GM23338 (cell line): Measurements from ENCODE around the gene ZNF142. TPM values are rescaled to one million over a fixed set of nuclear protein-coding genes. Genes with fewer than 3 reads are reported as not detected.

Experiments
- ATAC-seq: fragments of 200-7000 bp; cut with Tn5 transposase; 3 replicates; pipeline ENCODE4 v1.9.1; 2020
- DNase-seq: peaks from one replicate; pipeline ENCODE4 v3.0.0-alpha.2; 2015; ENCODE audit warnings: low spot score
- H2AFZ ChIP-seq: fragments of 200-600 bp; sonication (generic); 2 replicates; pipeline ENCODE4 v1.8.0; 2016; ENCODE audit warnings: antibody characterized with exemption, mild to moderate bottlenecking, moderate library complexity
- H3F3A ChIP-seq: fragments of 200-600 bp; sonication (generic); replicated peaks from 2 replicates; pipeline ENCODE4 v1.8.0; 2017; ENCODE audit warnings: antibody characterized with exemption, mixed run types, low read depth
- H3K27ac ChIP-seq: fragments of 200-600 bp; sonication (generic); 2 replicates; pipeline ENCODE4 v1.6.1; 2016; ENCODE audit warnings: low read depth
- H3K27me3 ChIP-seq: fragments of 200-600 bp; sonication (generic); 2 replicates; pipeline ENCODE4 v1.8.0; 2016; ENCODE audit warnings: mild to moderate bottlenecking, mixed run types, moderate library complexity; ENCODE audit not compliant: insufficient read depth
- H3K36me3 ChIP-seq: fragments of 200-600 bp; sonication (generic); 2 replicates; pipeline ENCODE4 v1.8.0; 2016; ENCODE audit warnings: mild to moderate bottlenecking; ENCODE audit not compliant: insufficient read depth
- H3K4me1 ChIP-seq: fragments of 200-600 bp; sonication (generic); 2 replicates; pipeline ENCODE4 v1.8.0; 2016; ENCODE audit warnings: mild to moderate bottlenecking, moderate library complexity; ENCODE audit not compliant: insufficient read depth
- H3K4me2 ChIP-seq: fragments of 200-600 bp; sonication (generic); 2 replicates; pipeline ENCODE4 v1.7.1; 2017; ENCODE audit warnings: mixed run types
- H3K4me3 ChIP-seq: fragments of 200-600 bp; sonication (generic); 2 replicates; pipeline ENCODE4 v1.6.1; 2016; ENCODE audit warnings: mixed run types
- H3K79me2 ChIP-seq: fragments of 200-600 bp; sonication (generic); replicated peaks from 2 replicates; pipeline ENCODE4 v1.8.0; 2017; ENCODE audit warnings: mild to moderate bottlenecking; ENCODE audit not compliant: insufficient read depth
- H3K9me2 ChIP-seq: fragments of 200-600 bp; sonication (generic); 2 replicates; pipeline ENCODE4 v1.8.0; 2017; ENCODE audit not compliant: insufficient read depth
- H4K20me1 ChIP-seq: fragments of 200-600 bp; sonication (generic); replicated peaks from 2 replicates; pipeline ENCODE4 v1.8.0; 2017; ENCODE audit warnings: mild to moderate bottlenecking; ENCODE audit not compliant: insufficient read depth
- H3K27ac Mint-ChIP-seq: 2 replicates; pipeline ENCODE4 v1.8.0; 2020; ENCODE audit warnings: inconsistent platforms, mild to moderate bottlenecking, moderate library complexity, mixed read lengths
- H3K27me3 Mint-ChIP-seq: 3 replicates; pipeline ENCODE4 v1.8.0; 2022; ENCODE audit warnings: low read depth, mild to moderate bottlenecking, moderate library complexity, mixed read lengths, inconsistent platforms; ENCODE audit not compliant: insufficient read depth, poor library complexity
- H3K36me3 Mint-ChIP-seq: 3 replicates; pipeline ENCODE4 v1.8.0; 2021; ENCODE audit warnings: low read depth, mild to moderate bottlenecking, inconsistent platforms, moderate library complexity, mixed read lengths
- H3K4me1 Mint-ChIP-seq: 3 replicates; pipeline ENCODE4 v1.8.0; 2020; ENCODE audit warnings: mild to moderate bottlenecking, inconsistent platforms, mixed read lengths
- H3K4me3 Mint-ChIP-seq: 3 replicates; pipeline ENCODE4 v1.8.0; 2021; ENCODE audit warnings: moderate library complexity, mild to moderate bottlenecking, inconsistent platforms, mixed read lengths
- H3K9me3 Mint-ChIP-seq: 3 replicates; pipeline ENCODE4 v1.8.0; 2020; ENCODE audit warnings: moderate library complexity, mild to moderate bottlenecking, inconsistent platforms, mixed read lengths
- CREB1 ChIP-seq: fragments of 250-450 bp; sonication (Bioruptor Pico); IDR thresholded peaks from 2 replicates; pipeline ENCODE4 v1.5.0; 2020; ENCODE audit warnings: low read depth, mild to moderate bottlenecking, moderate library complexity
- CTCF ChIP-seq, 2 experiments: fragments of 200-600 bp in 1 of 2; sonication (generic) in 1 of 2; conservative IDR thresholded peaks; 2 replicates each; pipeline versions ENCODE4 v1.5.1 to v1.6.1; 2016 to 2017; ENCODE audit warnings: antibody characterized with exemption in 2 of 2, low read depth in 2 of 2, mild to moderate bottlenecking in 2 of 2, moderate library complexity in 1 of 2
- ETS1 ChIP-seq: IDR thresholded peaks from 2 replicates; pipeline ENCODE4 v1.6.1; 2016; ENCODE audit warnings: antibody characterized with exemption
- EZH2 ChIP-seq: fragments of 200-600 bp; sonication (generic); IDR thresholded peaks from one replicate; pipeline ENCODE4 v1.8.0; 2017; ENCODE audit warnings: antibody characterized with exemption, mild to moderate bottlenecking, low read depth; ENCODE audit not compliant: unreplicated experiment
- EZH2phosphoT487 ChIP-seq: fragments of 200-600 bp; sonication (generic); IDR thresholded peaks from one replicate; pipeline ENCODE4 v1.8.1; 2018; ENCODE audit warnings: antibody characterized with exemption; ENCODE audit not compliant: unreplicated experiment
- JUNB ChIP-seq: IDR thresholded peaks from one replicate; pipeline ENCODE4 v1.6.1; 2016; ENCODE audit warnings: antibody characterized with exemption; ENCODE audit not compliant: unreplicated experiment
- NANOG ChIP-seq: IDR thresholded peaks from 2 replicates; pipeline ENCODE4 v1.6.1; 2016; ENCODE audit warnings: antibody characterized with exemption, borderline replicate concordance
- POLR2AphosphoS5 ChIP-seq: IDR thresholded peaks from 2 replicates; pipeline ENCODE4 v1.6.1; 2016; ENCODE audit warnings: antibody characterized with exemption, low read depth
- REST ChIP-seq: IDR thresholded peaks from one replicate; pipeline ENCODE4 v1.6.1; 2018; ENCODE audit warnings: antibody characterized with exemption; ENCODE audit not compliant: unreplicated experiment
- STAT1 ChIP-seq: IDR thresholded peaks from one replicate; pipeline ENCODE4 v1.6.1; 2016; ENCODE audit warnings: antibody characterized with exemption; ENCODE audit not compliant: unreplicated experiment
- ZNF114 ChIP-seq: fragments of 250-450 bp; sonication (Bioruptor Pico); IDR thresholded peaks from 2 replicates; pipeline ENCODE4 v1.5.0; 2020; ENCODE audit warnings: mild to moderate bottlenecking, moderate library complexity
- ZNF331 ChIP-seq: fragments of 250-450 bp; sonication (Bioruptor Pico); IDR thresholded peaks from 2 replicates; pipeline ENCODE4 v1.5.0; 2020; ENCODE audit warnings: low read depth, mild to moderate bottlenecking, moderate library complexity
- ZNF462 ChIP-seq: fragments of 250-450 bp; sonication (Bioruptor Pico); IDR thresholded peaks from 2 replicates; pipeline ENCODE4 v1.5.0; 2020; ENCODE audit warnings: mild to moderate bottlenecking, moderate library complexity
- polyA plus RNA-seq: library from polyadenylated mRNA; unstranded; fragments of >200 nt; fragmentation: Nextera tagmentation; extraction: Ambion mirVana; gene quantifications from 2 replicates; pipeline ENCODE4 v1.2.1, GENCODE V29; 2016
- total RNA-seq: library from RNA; depleted of rRNA; stranded (reverse); fragments of >200 nt; shearing (Covaris generic); gene quantifications from 2 replicates; pipeline ENCODE4 v1.2.3, GENCODE V29; 2014

The ZNF142 gene
- total and polyA plus RNA-seq, 2 experiments from 2014 or later, result 14.9 to 32.8 TPM

- TF ChIP-seq ETS1, result no peak
- TF ChIP-seq POLR2AphosphoS5, result no peak
- TF ChIP-seq NANOG, result no peak
- no peak for TF ChIP-seq STAT1
- TF ChIP-seq EZH2phosphoT487, result no peak
- TF ChIP-seq JUNB, result no peak
- TF ChIP-seq ZNF331 (CRISPR knock-in tag), result no peak
- TF ChIP-seq CREB1, result no peak
- TF ChIP-seq ZNF114 (CRISPR knock-in tag), result no peak
Observed at GRCh38 chr2:218680061-218680460, 20.6 kb upstream of the ZNF142 start (continued).

GRCh38 chr2:218679119-218679518 is 19.7 kb upstream of the ZNF142 start:
- Histone ChIP-seq H3F3A (no peaks in the 10 kb centered on the region), H3K27ac (no peak overlapping the region), H4K20me1 (no peaks in the 10 kb centered on the region), H3K9me2 (no peaks in the 10 kb centered on the region), H3K36me3 (peaks cover 19% of the 10 kb centered on the region; the same call in 1 of the 2 replicates), H3K4me3 (no peak overlapping the region), H3K27me3 (no peaks in the 10 kb centered on the region), H2AFZ (no peak overlapping the region), H3K4me1 (no peaks in the 10 kb centered on the region), H3K79me2 (no peaks in the 10 kb centered on the region), H3K4me2 (no peak overlapping the region)
- ATAC-seq (no peak), DNase-seq (no peak)
- no peaks in the 10 kb centered on the region for H3K27me3 Mint-ChIP-seq
- TF ChIP-seq STAT1 (no peak), CTCF (conservative IDR thresholded peaks at IDR 0.05; ENCODE audit: low read depth in 2 of 2) (no peak), NANOG (no peak), REST (no peak), EZH2 (no peak), JUNB (no peak), ZNF462 (CRISPR knock-in tag) (no peak)
- peaks cover 36% of the 10 kb centered on the region for H3K36me3 Mint-ChIP-seq
- no peak overlapping the region for H3K4me3 Mint-ChIP-seq
- no peak overlapping the region for H3K27ac Mint-ChIP-seq
- no peaks in the 10 kb centered on the region for H3K9me3 Mint-ChIP-seq
- H3K4me1 Mint-ChIP-seq, result no peaks in the 10 kb centered on the region
